Ectodermal cell (in vitro differentiated cells): Measurements from ENCODE around the gene MASP1.

Experiments used
- H3K27ac ChIP-seq: 2 replicates; pipeline ENCODE4 v1.7.0; 2013; ENCODE audit warnings: mild to moderate bottlenecking, low read depth, low read length; ENCODE audit not compliant: insufficient read depth, poor library complexity, severe bottlenecking
- H3K27me3 ChIP-seq: 2 replicates; pipeline ENCODE4 v1.7.0; 2013; ENCODE audit warnings: mild to moderate bottlenecking, low read length; ENCODE audit not compliant: insufficient read depth, control insufficient read depth, poor library complexity, severe bottlenecking
- H3K36me3 ChIP-seq: one replicate; pipeline ENCODE4 v1.7.0; 2013; ENCODE audit warnings: low read length; ENCODE audit not compliant: control insufficient read depth, insufficient read depth
- H3K4me1 ChIP-seq: one replicate; pipeline ENCODE4 v1.7.0; 2013; ENCODE audit warnings: low read length; ENCODE audit not compliant: control insufficient read depth, insufficient read depth
- H3K4me3 ChIP-seq: 2 replicates; pipeline ENCODE4 v1.7.0; 2013; ENCODE audit warnings: low read depth, low read length, control low read depth; ENCODE audit not compliant: insufficient read depth
- H3K9me3 ChIP-seq: 2 replicates; pipeline ENCODE4 v1.7.0; 2013; ENCODE audit warnings: mild to moderate bottlenecking, low read length, moderate library complexity; ENCODE audit not compliant: control insufficient read depth
- WGBS, 2 experiments: methylation state at CpG; one replicate each; pipeline ENCODE4 v1.1.7; 2013; ENCODE audit warnings: missing lambda C conversion rate in 2 of 2; 5-methylcytosine and 5-hydroxymethylcytosine counted together

Gene MASP1

DNA sequence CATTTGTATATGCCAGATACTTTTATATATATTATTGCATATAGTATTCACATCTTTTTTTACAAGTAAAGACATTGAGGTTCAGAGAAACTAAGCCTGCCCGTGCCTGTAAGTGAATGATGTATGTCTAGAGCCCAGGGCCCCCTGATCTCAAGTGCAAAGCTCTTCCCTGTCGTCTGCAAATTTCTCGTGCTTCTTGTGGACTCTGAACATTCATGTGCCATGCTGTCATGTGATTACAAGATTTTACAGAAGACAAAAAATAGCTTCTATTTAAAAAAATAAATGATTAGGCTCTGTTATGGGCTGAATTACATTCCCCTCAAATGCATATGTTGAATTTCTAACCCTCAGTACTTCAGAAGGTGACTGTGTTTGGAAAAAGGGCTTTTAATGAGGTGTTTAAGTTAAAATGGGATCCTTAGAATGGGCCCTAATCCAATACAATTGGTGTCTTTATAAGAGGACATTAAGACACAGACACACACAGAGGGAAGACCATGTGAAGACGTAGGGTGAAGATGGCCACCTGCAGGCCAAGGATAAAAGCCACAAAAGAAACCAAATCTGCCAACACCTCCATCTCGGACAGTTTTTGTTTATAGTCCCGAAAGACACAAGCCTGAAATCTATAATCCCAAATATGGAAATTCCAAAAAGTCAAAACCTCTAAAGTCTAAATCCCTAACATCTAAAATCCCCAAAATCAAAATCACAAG is 3.9 kb upstream of the MASP1 start:
- WGBS, 2 experiments = 65% methylated on average over 6 of the region's 6 CpGs
- Histone ChIP-seq H3K27ac (no peak overlapping the region), H3K36me3 (no peaks in the 10 kb centered on the region), H3K4me3 (no peak overlapping the region), H3K9me3 (no peaks in the 10 kb centered on the region), H3K4me1 (peaks cover 6% of the 10 kb centered on the region), H3K27me3 (no peaks in the 10 kb centered on the region)

DNA sequence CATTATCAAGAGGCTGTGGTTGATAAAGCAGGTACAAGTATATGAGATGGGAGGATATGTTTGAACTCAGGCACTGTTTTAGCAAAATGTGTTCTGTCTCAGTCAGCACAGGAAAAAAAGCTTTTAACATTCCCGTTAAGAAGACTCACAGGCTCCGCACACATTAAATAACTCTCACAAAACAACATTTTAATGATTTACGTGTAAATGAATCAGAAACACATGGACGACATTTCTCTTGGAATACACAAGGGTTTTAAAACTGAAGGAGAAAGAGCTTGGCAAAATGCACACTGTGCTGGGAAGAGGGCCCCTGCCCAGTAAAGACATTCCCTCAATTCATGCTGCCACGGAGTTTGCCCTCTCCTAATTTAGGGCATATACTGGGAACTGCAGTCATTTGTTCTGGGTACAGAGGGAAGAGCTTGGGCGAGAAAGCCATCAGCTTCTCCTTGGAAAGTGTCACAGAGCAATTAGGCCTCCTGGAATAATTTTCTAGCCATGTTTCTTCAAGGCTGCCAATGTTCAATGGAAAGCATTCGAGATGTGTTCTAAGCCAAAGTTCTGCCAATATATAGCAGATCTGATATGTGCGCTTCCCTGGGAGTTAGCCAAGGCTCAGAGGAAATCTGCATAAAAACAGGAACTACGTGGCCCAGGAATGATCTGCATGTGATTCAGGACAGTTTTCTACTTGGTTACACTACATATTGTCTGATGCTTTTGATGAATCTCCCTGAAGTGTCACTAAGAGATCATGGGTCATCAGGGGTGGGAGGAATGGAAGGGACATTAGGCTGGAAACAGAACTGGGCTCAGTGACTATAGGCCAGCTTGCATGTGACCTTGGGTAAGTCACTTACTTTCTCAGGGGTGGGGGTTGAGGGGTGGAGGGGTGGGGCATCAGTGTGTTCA is 2.2 kb upstream of the MASP1 start:
- Histone ChIP-seq H3K27me3 (no peaks in the 10 kb centered on the region), H3K4me1 (peaks cover 6% of the 10 kb centered on the region), H3K36me3 (no peaks in the 10 kb centered on the region), H3K4me3 (no peak overlapping the region), H3K27ac (no peak overlapping the region), H3K9me3 (no peaks in the 10 kb centered on the region)
- 86 to 88% methylated on average over 9 of the region's 9 CpGs for WGBS, 2 experiments

DNA sequence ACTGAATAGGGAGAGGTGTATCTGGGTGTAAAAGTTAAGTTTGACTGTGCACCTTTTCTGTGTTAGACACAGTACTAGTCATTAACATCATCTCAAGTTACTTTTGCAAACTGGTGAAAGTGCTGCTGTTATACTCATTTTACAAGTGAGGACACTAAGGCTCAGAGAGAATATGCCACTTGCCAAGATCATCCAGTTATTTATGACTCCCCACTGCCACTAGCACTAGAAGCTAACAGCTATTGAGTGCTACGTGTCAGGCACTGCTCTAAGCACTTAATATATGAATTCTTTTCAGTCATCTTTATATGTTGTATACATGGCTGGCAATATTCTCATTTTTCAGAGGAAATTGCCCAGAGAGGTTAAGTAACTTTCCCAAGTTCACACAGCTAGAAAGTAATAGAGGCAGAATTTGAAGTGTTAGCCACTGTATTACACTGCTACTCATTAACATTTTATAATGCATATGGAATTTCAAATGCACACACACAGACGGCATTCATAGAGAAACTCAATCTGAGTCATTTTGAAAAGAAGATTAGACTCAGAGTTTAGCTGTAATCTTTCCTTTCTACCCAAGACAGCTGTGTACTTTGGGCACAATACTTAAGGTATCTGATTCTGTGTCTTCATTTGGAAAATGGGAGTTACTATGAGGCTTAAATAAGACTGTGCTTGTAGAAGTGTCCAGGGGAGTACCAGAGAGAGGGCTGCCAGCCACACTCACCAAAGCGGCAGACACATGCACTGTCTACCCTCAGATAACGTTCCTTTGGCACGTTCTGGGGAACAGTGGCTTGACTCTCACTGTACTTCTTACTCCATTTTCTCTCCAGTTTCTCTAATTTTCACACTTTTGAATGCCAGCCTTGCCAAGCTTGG is 1.3 kb upstream of the MASP1 start:
- Histone ChIP-seq H3K27me3 (no peaks in the 10 kb centered on the region), H3K27ac (no peak overlapping the region), H3K4me1 (peaks cover 6% of the 10 kb centered on the region), H3K9me3 (no peaks in the 10 kb centered on the region), H3K36me3 (no peaks in the 10 kb centered on the region), H3K4me3 (no peak overlapping the region)
- 80 to 87% methylated on average over 4 to 5 of the region's 5 CpGs for WGBS, 2 experiments

DNA sequence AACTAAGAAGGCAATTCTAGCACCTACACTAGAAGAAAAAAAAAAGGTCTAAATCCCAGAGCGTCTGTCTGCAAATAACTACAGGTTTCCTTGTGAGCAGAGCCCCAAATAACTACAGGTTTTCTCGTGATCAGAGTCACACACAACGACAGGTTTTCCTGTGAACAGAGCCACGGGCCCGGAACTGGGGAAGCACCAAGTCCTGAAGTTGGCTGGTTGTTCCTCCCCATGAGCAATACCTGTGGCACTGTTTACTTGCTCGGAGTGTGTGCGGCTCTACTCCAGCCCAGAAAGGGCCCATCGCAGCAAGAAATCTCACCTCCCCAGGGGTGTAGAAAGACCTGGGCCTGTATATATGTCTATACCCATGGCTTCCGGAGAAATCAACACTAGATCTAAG is 644 bp upstream of the MASP1 start:
- no peak overlapping the region for H3K27ac ChIP-seq
- H3K27me3 ChIP-seq = no peaks in the 10 kb centered on the region
- H3K9me3 ChIP-seq = no peaks in the 10 kb centered on the region
- 57 to 63% methylated on average over 8 of the region's 9 CpGs for WGBS, 2 experiments
- H3K4me1 ChIP-seq = peaks cover 6% of the 10 kb centered on the region
- no peak overlapping the region for H3K4me3 ChIP-seq
- no peaks in the 10 kb centered on the region for H3K36me3 ChIP-seq

DNA sequence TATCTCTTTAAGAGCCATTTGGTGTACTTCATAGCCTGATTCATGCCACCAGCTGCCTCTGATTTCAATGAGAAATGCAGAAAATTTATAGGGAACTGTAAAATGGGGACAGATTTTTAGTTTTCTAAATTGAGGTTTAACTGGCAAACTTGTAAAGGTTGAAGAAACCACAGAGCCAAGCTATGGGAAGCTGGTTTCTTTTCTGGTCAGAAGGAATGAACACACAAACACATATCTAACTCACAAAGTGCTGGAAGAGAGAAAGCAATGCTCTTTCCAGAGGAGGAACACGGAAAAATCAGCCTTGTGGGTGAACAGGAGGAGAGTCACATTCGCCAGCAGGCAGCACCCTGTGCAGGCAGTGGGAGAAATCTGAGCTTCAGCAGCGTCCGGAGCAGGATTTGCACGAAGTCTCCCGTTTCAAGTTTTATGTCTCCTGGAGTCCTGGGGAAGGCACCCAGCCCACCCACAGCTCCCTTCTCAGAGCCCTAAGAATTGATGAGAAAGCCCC is 481 bp downstream of the MASP1 start:
- 1 to 5% methylated on average over 6 of the region's 6 CpGs for WGBS, 2 experiments
- H3K36me3 ChIP-seq = no peaks in the 10 kb centered on the region
- peaks cover 6% of the 10 kb centered on the region for H3K4me1 ChIP-seq
- peak overlapping the region; percentile 30 for H3K4me3 ChIP-seq
- H3K27me3 ChIP-seq = no peaks in the 10 kb centered on the region
- H3K27ac ChIP-seq = no peak overlapping the region
- no peaks in the 10 kb centered on the region for H3K9me3 ChIP-seq

DNA sequence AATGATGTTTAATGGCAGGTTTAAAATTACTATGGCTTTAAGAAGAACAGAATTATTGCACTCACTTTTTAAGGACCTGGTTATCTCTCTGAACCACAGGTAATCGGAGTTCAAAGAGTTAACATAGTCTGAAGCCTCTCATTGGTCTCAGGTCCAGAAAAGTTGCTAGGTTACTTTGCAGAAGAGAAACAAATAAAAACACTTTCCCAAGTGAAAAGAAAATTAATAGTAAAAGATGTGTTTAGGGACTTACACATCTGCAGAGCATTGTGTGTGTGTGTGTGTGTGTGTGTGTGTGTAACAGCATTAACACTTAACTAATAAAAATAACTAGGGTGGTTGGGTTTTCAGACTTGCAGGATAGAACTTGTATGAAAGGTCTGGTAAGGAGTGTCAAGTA is 1.0 kb downstream of the MASP1 start:
- peaks cover 6% of the 10 kb centered on the region for H3K4me1 ChIP-seq
- H3K27ac ChIP-seq = no peak overlapping the region
- no peaks in the 10 kb centered on the region for H3K9me3 ChIP-seq
- no peaks in the 10 kb centered on the region for H3K27me3 ChIP-seq
- no peak overlapping the region for H3K4me3 ChIP-seq
- WGBS, 2 experiments = 82 to 92% methylated on average over 1 of the region's 1 CpG
- H3K36me3 ChIP-seq = no peaks in the 10 kb centered on the region

DNA sequence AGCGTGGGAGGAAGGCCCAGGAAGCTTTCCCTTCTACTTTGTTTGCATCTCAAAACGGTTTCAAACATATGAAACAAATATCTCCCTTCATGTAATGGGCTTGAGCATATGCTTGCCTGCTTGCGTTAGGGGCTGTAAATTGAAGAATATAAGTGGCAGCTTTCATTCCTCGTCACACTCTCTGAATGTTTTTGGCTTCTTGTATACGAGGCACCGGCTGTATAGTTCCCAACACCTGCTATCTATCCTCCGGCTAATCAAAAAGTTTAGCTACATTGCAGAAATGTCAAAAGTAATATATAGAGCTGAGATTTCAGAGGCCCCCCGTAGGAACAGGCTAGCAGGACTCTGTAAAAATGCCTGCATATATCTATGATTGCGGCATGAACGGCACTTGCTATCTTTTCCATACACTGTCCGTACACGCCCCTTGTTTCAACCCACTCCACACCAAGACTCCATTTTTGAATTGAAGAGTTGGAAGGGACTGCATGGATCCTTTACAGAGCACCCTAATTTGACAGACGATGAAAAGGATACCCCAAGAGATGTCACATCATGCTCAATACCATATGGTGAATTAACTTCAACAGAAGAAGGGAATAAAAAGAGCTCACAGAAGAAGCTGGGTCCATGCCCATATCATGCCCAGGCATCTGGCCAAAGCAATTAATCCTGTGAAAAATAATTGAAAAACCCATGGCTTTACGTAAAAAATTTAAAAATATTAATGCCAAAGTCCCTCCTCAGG is 2.5 kb downstream of the MASP1 start:
- H3K27ac ChIP-seq = no peak overlapping the region

DNA sequence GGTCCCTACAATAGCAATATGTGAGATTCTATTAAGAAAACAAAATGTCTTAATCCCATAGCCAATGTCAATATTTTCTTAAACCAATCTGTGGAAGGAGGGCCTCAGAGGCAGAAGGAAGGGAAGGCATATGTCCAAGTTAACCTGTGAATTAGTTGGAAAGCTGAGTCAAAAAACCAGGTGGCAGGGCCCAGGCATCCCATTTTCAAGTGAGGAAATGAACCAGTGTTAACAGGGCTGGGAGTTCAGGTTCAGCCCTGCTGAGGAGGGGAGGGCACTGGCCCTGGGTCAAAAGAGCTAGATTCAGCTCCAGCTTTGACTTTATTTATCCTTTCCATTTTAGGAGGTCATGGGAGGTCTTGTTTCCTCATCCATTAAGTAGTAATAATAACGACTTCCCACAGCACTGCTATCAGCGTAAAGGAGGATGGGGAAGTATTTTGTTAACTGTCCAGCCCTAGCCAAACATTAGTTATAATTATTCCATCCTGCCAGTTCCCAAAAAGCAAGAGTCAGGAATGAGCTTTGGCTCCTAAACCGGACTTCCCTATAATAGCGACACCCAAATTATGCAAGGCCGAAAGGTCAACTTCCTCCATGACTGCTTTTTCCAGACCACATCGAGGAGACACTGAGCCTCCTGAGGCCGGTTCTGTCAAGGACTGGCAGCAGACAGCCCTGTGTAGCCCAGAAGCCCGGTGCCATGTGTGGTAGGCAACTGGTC is 3.2 kb downstream of the MASP1 start:
- Histone ChIP-seq H3K4me3 (no peak overlapping the region), H3K36me3 (no peaks in the 10 kb centered on the region), H3K4me1 (peaks cover 6% of the 10 kb centered on the region), H3K9me3 (no peaks in the 10 kb centered on the region), H3K27me3 (no peaks in the 10 kb centered on the region), H3K27ac (no peak overlapping the region)
- WGBS, 2 experiments = 81 to 83% methylated on average over 7 to 8 of the region's 8 CpGs

More for the DNA sequence above, 2.5 kb downstream of the MASP1 start:
- H3K9me3 ChIP-seq = no peaks in the 10 kb centered on the region
- peaks cover 6% of the 10 kb centered on the region for H3K4me1 ChIP-seq
- no peaks in the 10 kb centered on the region for H3K36me3 ChIP-seq
- H3K4me3 ChIP-seq = no peak overlapping the region
- no peaks in the 10 kb centered on the region for H3K27me3 ChIP-seq
- 83% methylated on average over 14 of the region's 14 CpGs for WGBS, 2 experiments

DNA sequence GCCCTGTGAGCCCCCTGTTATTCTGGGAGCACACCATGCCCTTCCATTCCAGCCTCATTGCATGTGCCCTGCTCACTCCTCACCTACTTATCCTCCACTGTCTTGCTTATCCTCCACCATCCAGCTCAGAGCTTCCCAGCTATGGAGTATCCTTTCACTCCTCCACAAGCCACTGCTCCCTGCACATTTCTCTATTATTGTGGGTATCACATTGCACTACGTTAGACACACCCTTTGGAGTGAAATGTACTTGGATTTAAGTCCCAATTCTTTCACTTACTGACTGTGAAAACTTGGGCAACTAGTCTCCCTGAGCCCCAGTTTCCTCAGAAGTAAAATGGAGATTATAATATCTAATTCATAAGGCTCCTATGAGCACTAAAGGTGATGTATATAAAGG is 4.3 kb downstream of the MASP1 start:
- no peaks in the 10 kb centered on the region for H3K36me3 ChIP-seq
- H3K4me3 ChIP-seq = no peak overlapping the region
- H3K9me3 ChIP-seq = no peaks in the 10 kb centered on the region
- H3K27me3 ChIP-seq = no peaks in the 10 kb centered on the region
- H3K27ac ChIP-seq = no peak overlapping the region
- H3K4me1 ChIP-seq = peaks cover 6% of the 10 kb centered on the region
- WGBS, 2 experiments = 75 to 86% methylated on average over 1 of the region's 1 CpG
